NCI-H524 treated with DMSO at 0.1 percent for 48 hours (cell line): ENCODE data around the gene ACTN3.
"Not testable (repeated sequence)": the region's sequence is repeated elsewhere in the genome, so short reads cannot be mapped to it uniquely, and the experiment has no call there.

Experiments
- DNase-seq: peaks from one replicate; lab custom pipeline; 2025; lab: John Stamatoyannopoulos, UW

ACTN3 gene

DNA sequence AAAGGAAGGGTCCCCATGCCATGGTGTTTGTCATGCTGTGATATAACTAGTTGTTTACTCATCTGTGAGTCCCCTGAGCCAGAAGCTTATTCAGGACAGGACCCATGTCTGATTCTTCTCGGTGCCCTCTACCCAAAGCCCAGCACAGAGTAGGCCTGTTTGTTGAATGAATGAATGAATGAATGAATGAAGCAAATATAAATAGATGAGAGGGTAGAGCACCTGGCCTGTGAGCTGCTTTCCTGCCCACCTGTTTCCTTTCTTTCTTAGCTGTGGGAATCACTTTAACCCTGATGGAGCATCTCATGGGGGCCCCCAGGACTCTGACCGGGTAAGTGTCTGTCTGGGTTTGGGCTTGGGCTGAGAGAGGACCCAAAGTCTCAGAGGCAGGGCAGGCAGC, 53.5 kb downstream of the ACTN3 start:
- no peak for DNase-seq

GRCh38 chr11:66600631-66601233, 54.0 kb downstream of the ACTN3 start:
- DNase-seq, result no peak

DNA sequence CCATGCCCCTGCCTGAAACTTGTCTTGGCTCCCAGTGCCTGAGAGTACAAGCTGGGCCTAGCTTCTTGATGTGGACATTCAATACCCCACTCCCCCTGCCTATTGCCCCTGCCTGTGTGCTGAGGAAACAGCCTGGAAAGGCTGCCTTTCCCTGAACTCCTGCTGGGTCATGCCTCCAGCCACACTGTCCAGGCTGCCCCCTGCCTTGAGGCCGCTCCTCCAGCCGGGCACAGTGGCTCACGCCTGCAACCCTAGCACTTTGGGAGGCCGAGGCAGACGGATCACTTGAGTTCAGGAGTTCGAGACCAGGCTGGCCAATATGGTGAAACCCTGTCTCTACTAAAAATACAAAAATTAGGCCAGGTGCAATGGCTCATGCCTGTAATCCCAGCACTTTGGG, 56.4 kb downstream of the ACTN3 start:
- no peak for DNase-seq

- no peak for DNase-seq
Observed at GRCh38 chr11:66604155-66604554, 57.5 kb downstream of the ACTN3 start.

DNA sequence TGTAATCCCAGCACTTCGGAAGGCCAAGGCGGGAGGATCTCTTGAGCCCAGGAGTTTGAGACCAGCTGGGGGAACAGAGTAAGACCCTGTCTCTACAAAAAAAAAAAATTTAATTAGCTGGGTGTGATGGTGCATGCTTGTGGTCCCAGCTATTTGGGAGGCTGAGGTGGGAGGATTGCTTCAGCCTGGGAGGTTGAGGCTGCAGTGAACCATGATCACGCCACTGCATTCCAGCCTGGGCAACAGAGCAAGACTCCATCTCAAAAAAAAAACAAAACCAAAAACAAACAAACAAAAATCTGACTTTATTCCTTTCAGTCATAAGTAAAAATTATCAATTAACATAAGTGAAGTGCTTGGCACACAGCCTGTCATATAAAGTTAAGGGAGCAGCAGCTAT, 59.9 kb downstream of the ACTN3 start:
- DNase-seq, result not testable (repeated sequence)

- DNase-seq, result no peak
Observed at GRCh38 chr11:66607126-66607834, 60.6 kb downstream of the ACTN3 start.

- DNase-seq, result peak; percentile 27
Observed at GRCh38 chr11:66609721-66610617, 63.3 kb downstream of the ACTN3 start.

GRCh38 chr11:66612458-66612857, 65.8 kb downstream of the ACTN3 start:
- no peak for DNase-seq
